ACC112 (cell line): ENCODE results near the gene PGA3.
"Not testable (repeated sequence)": the region's sequence is repeated elsewhere in the genome, so short reads cannot be mapped to it uniquely, and the experiment has no call there.

Source experiments
- H2AFZ ChIP-seq: fragments of 200-600 bp; sonication (generic); one replicate; pipeline ENCODE4 v1.6.0; 2017; ENCODE audit warnings: antibody characterized with exemption, low read length; ENCODE audit not compliant: unreplicated experiment
- H3K27ac ChIP-seq: fragments of 200-600 bp; sonication (generic); 2 replicates; pipeline ENCODE4 v1.5.1; 2014; ENCODE audit warnings: low read depth, mild to moderate bottlenecking, antibody characterized with exemption, low read length, moderate library complexity
- H3K27me3 ChIP-seq: fragments of 200-600 bp; sonication (generic); 2 replicates; pipeline ENCODE4 v1.6.1; 2014; ENCODE audit warnings: mild to moderate bottlenecking, antibody characterized with exemption, low read length, moderate library complexity, mixed read lengths; ENCODE audit not compliant: insufficient read depth
- H3K36me3 ChIP-seq: fragments of 200-600 bp; sonication (generic); 2 replicates; pipeline ENCODE4 v1.6.1; 2016; ENCODE audit warnings: mild to moderate bottlenecking, antibody characterized with exemption, low read length, moderate library complexity, mixed read lengths; ENCODE audit not compliant: insufficient read depth
- H3K4me1 ChIP-seq: fragments of 200-600 bp; sonication (generic); one replicate; pipeline ENCODE4 v1.6.1; 2016; ENCODE audit warnings: low read length, mixed read lengths; ENCODE audit not compliant: insufficient read depth, unreplicated experiment, control insufficient read depth
- H3K4me3 ChIP-seq: fragments of 200-600 bp; sonication (generic); 2 replicates; pipeline ENCODE4 v1.5.1; 2014; ENCODE audit warnings: mild to moderate bottlenecking, low read depth, low read length
- H3K79me2 ChIP-seq: fragments of 200-600 bp; sonication (generic); one replicate; pipeline ENCODE4 v1.6.0; 2016; ENCODE audit warnings: low read length; ENCODE audit not compliant: control insufficient read depth, unreplicated experiment, insufficient read depth

The PGA3 gene

GRCh38 chr11:61252332-61252731 is 49.0 kb downstream of the PGA3 start:
- not testable (repeated sequence) for H3K27ac ChIP-seq, H2AFZ ChIP-seq, H3K36me3 ChIP-seq, H3K27me3 ChIP-seq, H3K4me1 ChIP-seq, H3K4me3 ChIP-seq, H3K79me2 ChIP-seq

GRCh38 chr11:61254403-61255025 is 51.2 kb downstream of the PGA3 start:
- H2AFZ ChIP-seq = no peak overlapping the region
- no peaks in the 10 kb centered on the region for H3K27me3 ChIP-seq
- H3K27ac ChIP-seq = no peak overlapping the region
- no peaks in the 10 kb centered on the region for H3K4me1 ChIP-seq
- no peak overlapping the region for H3K4me3 ChIP-seq
- no peaks in the 10 kb centered on the region for H3K36me3 ChIP-seq
- no peaks in the 10 kb centered on the region for H3K79me2 ChIP-seq

DNA sequence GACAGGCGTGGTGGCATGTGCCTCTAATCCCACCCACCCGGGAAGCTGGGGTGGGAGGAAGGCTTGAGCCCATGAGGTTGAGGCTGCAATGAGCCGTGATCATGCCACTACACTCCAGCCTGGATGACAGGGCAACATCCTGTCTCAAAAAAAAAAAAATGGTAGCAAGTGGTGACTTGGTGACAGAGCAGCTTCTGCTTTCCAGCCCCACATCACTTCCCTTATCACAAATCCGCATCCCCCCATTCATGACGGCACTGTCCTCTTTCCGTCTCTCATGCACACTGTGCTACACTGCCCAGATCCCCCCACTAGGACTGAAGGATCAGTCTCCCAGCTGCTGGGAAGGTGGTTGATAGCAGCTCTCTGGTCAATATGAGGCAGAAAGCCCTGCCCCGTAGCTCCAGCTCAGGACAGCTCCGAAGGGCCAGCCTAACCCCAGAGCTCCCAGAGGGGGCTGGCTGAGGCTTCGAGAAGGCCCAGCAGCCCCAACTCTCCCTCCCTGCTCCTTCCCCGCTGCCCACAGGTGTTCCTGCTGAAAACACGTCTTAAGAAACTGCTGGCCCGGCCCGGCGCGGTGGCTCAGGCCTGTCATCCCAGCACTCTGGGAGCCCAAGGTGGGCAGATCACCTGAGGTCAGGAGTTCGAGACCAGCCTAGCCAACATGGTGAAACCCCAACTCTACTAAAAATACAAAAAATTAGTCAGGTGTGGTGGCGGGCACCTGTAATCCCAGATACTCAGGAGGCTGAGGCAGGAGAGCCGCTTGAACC is 53.6 kb downstream of the PGA3 start:
- Histone ChIP-seq H3K27me3 (no peaks in the 10 kb centered on the region), H3K4me3 (no peak overlapping the region), H3K79me2 (no peaks in the 10 kb centered on the region), H3K4me1 (peaks cover 2% of the 10 kb centered on the region), H2AFZ (no peak overlapping the region), H3K36me3 (no peaks in the 10 kb centered on the region), H3K27ac (no peak overlapping the region)

DNA sequence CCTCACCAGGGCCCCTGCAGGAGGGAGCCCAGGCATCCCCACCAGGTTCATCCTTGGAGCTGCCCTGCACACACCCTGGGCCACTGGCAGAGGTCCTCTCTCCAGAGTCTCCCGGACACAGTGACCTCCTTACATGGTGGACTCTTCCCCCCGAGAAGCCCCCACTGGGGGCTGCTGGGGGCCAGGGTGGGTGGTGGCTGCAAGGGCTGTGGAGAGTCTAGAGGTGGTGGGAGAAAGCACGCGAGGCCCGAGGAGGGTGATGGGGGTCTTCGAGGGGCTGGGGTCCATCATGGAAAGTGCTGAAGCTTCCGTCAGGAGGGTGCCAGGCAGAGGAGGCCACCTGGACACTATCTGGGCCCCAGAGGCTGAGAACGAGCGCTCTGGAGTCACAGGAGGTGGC is 55.2 kb downstream of the PGA3 start:
- no peak overlapping the region for H3K4me3 ChIP-seq
- H3K79me2 ChIP-seq = no peaks in the 10 kb centered on the region
- H3K4me1 ChIP-seq = peaks cover 2% of the 10 kb centered on the region
- H3K27me3 ChIP-seq = no peaks in the 10 kb centered on the region
- H2AFZ ChIP-seq = no peak overlapping the region
- H3K36me3 ChIP-seq = no peaks in the 10 kb centered on the region
- no peak overlapping the region for H3K27ac ChIP-seq

DNA sequence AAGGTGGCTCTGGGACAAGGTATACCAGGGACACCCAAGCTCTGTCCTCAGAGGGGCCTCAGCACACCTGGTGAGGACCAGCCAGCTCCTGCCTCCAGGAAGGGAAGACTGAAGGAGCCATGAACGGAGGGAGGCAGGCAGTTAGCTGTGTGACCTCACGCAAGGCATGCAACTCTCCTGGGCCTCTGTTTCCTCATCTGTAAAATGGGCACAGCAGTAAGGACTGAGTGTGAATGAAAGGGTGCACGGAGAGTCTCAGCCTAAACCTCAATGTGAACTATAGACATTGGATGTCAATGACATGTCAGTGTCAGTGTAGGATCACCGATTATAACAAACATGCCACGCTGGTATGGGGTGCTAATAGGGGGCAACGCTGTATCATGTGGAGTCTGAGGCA is 56.0 kb downstream of the PGA3 start:
- H3K27me3 ChIP-seq = no peaks in the 10 kb centered on the region
- no peaks in the 10 kb centered on the region for H3K36me3 ChIP-seq
- H3K4me1 ChIP-seq = peaks cover 2% of the 10 kb centered on the region
- no peak overlapping the region for H3K27ac ChIP-seq
- no peak overlapping the region for H2AFZ ChIP-seq
- H3K4me3 ChIP-seq = no peak overlapping the region
- no peaks in the 10 kb centered on the region for H3K79me2 ChIP-seq
